Stimulated activated CD8-positive, alpha-beta memory T cell treated with anti-CD3 and anti-CD28 coated beads, Interleukin-15, amount 100 ng/mL, for 24 hours (primary cell): ENCODE results near the gene ARHGAP25.

Experiments
- DNase-seq: peaks from one replicate; pipeline ENCODE4 v3.0.0-alpha.2; 2020; ENCODE audit warnings: low read depth

Gene ARHGAP25

GRCh38 chr2:68734688-68735525, at the start of gene ARHGAP25:
Gene ARHGAP25, plus strand, starts transcription at chr2:68734811. Its CDS starts 389 bp downstream, at chr2:68735200.
- no peak for DNase-seq

DNA sequence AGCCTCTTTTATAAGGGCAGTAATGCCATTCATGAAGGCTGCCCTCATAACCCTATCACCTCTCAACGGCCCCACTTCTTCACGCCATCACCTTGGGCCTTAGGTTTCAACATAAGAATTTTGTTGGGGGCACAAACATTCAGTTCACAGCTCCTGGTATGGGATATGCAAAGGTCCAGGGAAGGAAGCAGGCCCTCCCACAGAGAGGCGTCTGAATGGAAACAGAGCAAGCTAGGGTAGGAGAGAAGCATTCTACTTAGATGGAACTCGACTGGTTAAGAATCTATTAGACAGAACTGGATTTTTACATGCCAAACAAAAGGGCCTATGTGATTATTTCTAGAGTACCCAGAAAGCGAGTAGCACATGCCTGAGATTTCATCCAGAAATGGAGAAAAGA, 48.4 kb upstream of the ARHGAP25 start:
- DNase-seq: no peak

DNA sequence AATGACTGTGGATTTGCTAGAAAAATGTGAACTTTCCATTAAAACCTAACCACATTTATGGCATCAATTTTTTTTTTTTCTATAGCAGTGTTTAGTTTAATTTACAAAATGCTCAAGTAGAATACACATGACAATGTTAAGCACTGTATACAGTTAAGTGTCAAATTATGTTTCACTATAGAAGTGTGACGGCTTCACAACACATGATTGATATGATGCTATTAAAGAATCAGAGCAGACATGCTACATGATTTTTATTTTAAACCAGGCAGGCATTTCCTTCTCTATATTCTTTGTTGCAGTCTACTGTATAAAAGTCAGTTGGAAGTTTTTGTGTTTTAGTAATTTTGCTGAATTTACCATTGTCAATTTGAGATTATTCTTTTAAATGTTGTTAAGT, 47.6 kb upstream of the ARHGAP25 start:
- no peak for DNase-seq

GRCh38 chr2:68689553-68690537, 44.8 kb upstream of the ARHGAP25 start:
- DNase-seq: no peak

DNA sequence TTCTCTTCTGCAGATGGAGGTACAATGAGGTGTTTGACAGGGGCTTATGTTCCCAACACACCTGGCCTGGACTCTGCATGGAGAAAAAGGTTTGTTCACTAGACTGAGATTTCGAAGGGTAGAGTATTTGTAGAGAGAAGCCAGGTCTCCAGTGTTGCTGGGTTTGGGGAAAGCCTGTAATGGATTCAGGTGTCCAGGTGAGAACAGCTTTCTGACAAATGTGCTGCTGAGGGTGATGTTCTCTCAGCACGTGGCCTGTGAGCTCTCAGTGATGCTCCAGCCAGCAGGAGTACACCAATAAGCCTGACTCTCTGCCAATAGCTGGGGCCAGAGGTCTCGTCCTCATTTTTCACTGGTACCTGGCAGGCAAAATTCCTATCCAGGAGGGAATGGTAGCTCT, 43.8 kb upstream of the ARHGAP25 start:
- no peak for DNase-seq

GRCh38 chr2:68692511-68692910, 42.1 kb upstream of the ARHGAP25 start:
- DNase-seq: no peak

DNA sequence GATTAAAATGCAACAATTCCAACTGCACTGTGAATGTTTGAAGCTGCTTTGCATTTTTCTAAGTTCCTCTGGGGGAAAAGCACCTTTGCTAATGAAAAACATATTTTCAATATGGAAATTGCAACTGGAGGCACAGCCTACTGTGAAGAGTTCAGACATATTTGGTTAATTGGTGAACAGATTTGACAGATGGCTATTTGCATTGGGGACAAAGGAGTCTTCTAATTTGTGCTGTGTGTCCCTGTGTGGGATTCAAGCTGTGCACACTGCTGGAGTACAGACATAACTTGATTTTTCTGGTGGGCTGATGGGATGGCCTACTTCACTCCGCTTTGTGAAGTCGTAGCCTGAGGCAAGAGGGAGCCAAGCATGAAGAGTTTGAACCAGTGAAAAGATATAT, 40.7 kb upstream of the ARHGAP25 start:
- DNase-seq: no peak

- DNase-seq: no peak
Measured at GRCh38 chr2:68695971-68696370, 38.6 kb upstream of the ARHGAP25 start.

DNA sequence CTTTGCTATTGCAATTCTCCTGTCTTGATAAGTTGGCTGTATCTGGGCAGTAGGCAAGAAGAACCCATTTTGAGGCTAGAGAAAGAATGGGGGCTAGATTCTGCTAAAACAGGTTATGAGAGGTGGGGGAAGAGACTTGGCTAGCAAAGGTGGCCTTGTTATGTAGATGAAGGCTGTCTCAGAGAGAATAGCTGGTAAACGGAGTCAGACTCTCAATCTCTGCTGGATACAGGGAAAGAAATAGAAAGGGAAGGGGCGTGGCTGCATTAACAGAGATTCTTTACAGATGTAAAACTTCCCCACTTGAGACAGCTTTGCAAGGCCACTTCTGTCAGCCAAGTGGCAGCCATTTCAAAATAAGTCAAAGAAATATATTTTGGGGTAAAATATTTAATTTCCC, 38.1 kb upstream of the ARHGAP25 start:
- no peak for DNase-seq

- no peak for DNase-seq
Measured at GRCh38 chr2:68698567-68699377, 35.8 kb upstream of the ARHGAP25 start.

DNA sequence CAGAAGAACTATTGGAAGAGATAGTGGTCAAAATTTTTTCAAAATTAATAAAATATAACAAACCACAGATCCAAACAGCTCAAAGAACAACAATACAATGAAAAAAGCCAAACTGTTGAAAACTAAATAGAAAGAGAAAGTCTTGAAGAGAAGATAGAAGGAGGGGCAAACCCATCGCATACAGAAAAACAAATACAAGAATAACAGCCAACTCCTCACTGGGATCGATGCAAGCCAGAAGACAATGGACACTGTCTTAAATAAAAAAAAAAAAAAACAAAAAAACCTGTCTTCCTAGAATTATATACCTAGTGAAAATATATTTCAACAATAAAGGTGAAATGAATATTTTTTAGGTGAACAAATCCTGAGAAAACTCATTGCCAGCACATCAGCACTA, 34.1 kb upstream of the ARHGAP25 start:
- no peak for DNase-seq

GRCh38 chr2:68706637-68707036, 28.0 kb upstream of the ARHGAP25 start:
- no peak for DNase-seq

DNA sequence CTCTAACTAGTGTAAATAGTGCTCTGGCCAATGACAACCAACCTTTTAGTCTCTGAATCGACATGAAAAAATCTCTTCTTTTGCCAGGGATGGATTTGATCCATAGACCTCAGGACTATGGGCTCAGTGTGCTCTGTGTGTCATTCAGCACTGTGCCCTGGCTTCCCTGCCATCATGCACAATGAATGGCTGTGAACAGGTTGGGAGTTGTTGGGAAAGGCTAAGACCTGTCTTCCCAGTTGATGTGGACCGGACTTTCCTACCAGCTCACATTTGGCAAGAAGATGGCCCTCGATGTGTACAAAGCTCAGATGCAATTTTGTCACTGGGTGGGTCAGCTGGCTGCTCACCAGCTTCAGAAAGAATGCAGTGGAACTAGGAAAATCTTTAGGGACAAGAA, 26.0 kb upstream of the ARHGAP25 start:
- DNase-seq: no peak

DNA sequence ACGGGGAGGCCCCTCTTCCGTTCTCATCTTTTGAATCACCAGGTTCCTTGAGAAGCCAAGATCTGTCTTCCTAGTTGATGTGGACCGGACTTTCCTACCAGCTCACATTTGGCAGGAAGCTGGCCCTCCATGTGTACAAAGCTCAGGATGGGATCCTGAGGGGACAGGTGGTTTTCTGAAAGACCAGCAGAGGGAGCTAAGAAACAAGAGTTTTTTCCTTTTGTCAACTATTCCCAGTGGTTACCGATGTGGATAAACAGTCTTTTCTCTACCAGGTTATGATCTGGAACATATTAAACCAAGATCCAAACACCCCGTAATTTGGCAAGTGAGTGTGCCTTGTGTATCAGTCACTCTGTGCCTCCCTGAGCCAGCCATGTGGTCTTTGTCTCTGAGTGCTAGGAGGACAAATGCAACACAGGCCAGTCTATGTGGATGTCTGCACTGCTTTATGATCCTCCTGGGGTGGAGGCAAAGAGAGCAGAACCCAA, 25.1 kb upstream of the ARHGAP25 start:
- DNase-seq: no peak

DNA sequence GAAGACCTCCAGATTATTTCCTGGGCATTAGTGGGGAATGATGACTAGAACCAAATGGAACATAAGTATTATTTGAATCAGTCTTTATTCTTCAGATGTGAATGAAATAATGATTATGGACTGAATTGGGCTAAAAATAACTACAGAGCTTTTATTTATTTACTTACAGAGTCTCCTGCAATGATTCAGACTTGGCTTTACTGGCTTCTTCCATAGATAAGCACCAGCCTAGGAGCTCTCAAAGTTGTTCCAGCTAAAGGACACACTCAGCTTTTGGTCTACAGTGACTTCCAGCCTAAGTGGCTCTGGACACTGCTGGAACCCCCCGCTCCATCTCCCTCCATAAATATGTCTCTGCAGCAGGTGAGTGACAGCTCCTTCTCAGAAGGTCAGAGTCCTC, 24.3 kb upstream of the ARHGAP25 start:
- DNase-seq: no peak

DNA sequence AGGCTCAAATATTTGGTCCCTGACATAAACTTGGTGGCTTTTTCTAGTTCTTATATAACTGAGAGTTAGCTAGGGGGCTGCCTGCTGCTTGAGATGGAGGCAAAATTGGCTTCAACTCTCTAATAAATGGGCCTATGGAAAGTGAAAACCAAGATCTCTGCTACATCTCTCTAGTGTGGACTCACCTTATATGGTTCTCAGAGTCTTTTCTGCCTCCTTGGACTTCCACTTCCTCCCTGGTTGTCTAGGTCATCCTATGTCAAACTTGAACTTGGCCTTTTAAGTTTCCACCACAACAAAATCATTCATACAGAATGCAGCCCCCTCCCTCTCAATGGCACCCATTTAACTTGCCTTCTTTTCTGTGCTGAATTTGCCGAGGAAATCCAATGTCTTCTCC, 23.9 kb upstream of the ARHGAP25 start:
- DNase-seq: no peak

DNA sequence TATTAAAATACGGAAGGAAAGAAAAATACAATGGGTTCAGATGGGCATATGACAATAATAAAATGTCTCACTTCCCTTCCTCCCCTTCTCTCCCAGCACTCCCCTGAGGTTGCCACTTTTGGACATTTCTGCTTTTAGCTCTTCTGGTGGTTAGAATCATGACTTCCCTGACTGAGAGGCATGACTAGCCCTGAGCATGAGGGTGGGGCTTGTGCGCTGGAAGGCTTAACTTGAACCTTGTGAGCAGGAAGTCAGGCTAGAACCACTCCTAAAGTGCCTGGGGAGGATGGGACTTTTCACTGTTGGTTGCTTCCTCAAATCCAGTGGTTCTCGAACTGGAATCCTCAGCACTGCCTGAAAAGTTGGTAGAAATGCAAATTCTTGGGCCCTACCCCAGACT, 19.7 kb upstream of the ARHGAP25 start:
- no peak for DNase-seq

DNA sequence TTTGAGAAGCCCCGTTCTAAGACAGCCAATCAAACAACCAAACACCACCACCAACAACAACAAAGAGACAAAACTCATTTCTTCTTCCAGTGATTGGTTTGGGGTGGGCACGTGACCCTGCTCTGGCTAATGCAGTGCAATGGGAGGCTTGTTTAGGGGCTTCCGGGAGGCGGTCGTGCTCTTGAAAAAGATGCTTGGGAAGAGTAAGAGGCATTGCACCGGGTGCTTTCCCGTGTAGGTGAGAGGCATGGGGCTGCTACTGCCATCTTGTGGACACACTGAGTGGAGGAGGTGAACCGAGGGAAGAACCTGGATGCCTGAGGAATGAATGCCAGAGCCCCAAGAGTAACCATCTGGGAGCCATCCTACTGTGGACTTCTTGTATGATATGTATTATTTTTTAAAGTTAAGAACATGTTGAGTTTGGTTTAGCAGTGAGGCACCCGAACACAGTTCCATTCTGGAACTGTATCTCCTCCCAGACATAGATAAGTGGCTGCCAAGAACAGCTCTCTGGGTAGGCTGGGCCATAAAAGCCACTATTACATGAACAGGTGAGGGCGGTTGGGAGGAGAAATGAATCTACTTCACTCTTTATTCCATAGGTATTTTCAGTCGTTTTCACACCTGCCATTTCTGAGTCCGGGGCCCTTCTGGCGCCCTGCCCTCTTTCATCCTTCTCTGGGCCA, 19.1 kb upstream of the ARHGAP25 start:
- no peak for DNase-seq

GRCh38 chr2:68716604-68717304, 17.9 kb upstream of the ARHGAP25 start:
- DNase-seq: no peak

DNA sequence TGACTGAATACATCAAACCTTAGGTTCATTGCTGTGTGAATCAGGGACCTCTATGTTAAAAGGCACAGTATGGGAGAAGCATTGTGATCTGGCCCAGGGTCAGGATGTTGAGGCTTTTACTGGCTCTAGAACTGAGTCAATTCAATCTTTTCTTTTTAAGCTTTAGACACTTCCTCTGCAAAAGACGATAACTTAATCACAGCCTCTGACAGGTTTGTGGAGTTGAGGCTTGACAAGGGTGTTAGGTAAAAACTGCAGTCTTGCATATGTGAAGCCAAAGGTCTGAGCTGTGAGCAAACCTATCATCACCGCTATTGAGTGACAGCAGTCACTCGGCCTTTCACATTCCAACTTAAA, 17.3 kb upstream of the ARHGAP25 start:
- DNase-seq: no peak

- DNase-seq: no peak
Measured at GRCh38 chr2:68719912-68720311, 14.7 kb upstream of the ARHGAP25 start.
